WERI-Rb-1 (cell line): Measurements from ENCODE around the gene DUOXA2.

ENCODE experiments used
- DNase-seq: peaks from one replicate; pipeline ENCODE4 v3.0.0-alpha.2; 2020
- H3K27ac ChIP-seq: fragments of 250-450 bp; sonication (Bioruptor Pico); 2 replicates; pipeline ENCODE4 v1.5.1; 2020; ENCODE audit warnings: mild to moderate bottlenecking, moderate library complexity
- H3K27me3 ChIP-seq: fragments of 250-450 bp; sonication (Bioruptor Pico); 2 replicates; pipeline ENCODE4 v1.5.1; 2021; ENCODE audit warnings: mild to moderate bottlenecking, low read depth, moderate library complexity; ENCODE audit not compliant: insufficient read depth, severe bottlenecking
- H3K36me3 ChIP-seq: fragments of 250-450 bp; sonication (Bioruptor Pico); 2 replicates; pipeline ENCODE4 v1.5.1; 2020; ENCODE audit warnings: mild to moderate bottlenecking, moderate library complexity
- H3K4me3 ChIP-seq: 2 replicates; pipeline ENCODE4 v1.5.1; 2011; ENCODE audit warnings: low read depth, mild to moderate bottlenecking, control low read depth, low read length
- H3K9me3 ChIP-seq: fragments of 250-450 bp; sonication (Bioruptor Pico); 2 replicates; pipeline ENCODE4 v1.5.1; 2021; ENCODE audit warnings: mild to moderate bottlenecking, moderate library complexity; ENCODE audit not compliant: severe bottlenecking
- TF ChIP-seq, protein P1 (sequence below): IDR thresholded peaks from 2 replicates; pipeline ENCODE4 v1.5.1; 2011; ENCODE audit warnings: low read depth, mild to moderate bottlenecking, control low read depth, inconsistent platforms, low read length

Gene DUOXA2

DNA sequence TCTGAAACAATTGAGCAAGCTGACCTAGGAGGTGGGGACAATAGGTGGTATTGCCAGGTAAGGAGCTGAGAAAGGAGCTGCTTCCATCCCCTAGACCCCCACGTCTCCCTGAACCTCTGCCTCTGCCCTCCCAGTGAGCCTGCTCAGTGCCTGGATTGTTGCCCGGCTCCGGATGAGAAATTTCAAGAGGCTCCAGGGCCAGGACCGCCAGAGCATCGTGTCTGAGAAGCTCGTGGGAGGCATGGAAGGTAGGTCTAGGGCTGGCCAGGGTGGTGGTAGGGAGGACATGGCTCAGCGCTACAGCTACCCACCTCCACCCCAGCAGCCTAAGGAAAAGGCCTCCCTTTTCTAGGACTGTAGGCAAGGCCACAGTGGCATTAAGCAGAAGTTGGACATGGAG is 28.9 kb downstream of the DUOXA2 start:
- Histone ChIP-seq H3K9me3 (no peaks in the 10 kb centered on the region), H3K36me3 (no peaks in the 10 kb centered on the region), H3K4me3 (no peak overlapping the region), H3K27me3 (no peaks in the 10 kb centered on the region), H3K27ac (no peak overlapping the region)
- TF ChIP-seq, protein P1, sequence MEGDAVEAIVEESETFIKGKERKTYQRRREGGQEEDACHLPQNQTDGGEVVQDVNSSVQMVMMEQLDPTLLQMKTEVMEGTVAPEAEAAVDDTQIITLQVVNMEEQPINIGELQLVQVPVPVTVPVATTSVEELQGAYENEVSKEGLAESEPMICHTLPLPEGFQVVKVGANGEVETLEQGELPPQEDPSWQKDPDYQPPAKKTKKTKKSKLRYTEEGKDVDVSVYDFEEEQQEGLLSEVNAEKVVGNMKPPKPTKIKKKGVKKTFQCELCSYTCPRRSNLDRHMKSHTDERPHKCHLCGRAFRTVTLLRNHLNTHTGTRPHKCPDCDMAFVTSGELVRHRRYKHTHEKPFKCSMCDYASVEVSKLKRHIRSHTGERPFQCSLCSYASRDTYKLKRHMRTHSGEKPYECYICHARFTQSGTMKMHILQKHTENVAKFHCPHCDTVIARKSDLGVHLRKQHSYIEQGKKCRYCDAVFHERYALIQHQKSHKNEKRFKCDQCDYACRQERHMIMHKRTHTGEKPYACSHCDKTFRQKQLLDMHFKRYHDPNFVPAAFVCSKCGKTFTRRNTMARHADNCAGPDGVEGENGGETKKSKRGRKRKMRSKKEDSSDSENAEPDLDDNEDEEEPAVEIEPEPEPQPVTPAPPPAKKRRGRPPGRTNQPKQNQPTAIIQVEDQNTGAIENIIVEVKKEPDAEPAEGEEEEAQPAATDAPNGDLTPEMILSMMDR, result no peak
- DNase-seq, result no peak

DNA sequence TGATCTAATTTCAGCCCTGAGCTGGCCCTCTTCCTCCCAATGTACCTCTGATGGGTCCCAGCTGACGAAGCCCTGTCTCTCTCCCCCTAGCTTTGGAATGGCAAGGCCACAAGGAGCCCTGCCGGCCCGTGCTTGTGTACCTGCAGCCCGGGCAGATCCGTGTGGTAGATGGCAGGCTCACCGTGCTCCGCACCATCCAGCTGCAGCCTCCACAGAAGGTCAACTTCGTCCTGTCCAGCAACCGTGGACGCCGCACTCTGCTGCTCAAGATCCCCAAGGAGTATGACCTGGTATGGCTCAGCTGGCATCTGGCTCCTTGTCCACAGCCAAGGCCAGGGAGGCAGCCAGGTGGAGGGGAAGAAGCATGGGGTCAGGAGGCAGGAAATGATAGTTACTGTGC is 29.8 kb downstream of the DUOXA2 start:
- TF ChIP-seq, protein P1, result no peak
- Histone ChIP-seq H3K9me3 (no peaks in the 10 kb centered on the region), H3K36me3 (no peaks in the 10 kb centered on the region), H3K4me3 (no peak overlapping the region), H3K27ac (no peak overlapping the region), H3K27me3 (no peaks in the 10 kb centered on the region)
- no peak for DNase-seq

DNA sequence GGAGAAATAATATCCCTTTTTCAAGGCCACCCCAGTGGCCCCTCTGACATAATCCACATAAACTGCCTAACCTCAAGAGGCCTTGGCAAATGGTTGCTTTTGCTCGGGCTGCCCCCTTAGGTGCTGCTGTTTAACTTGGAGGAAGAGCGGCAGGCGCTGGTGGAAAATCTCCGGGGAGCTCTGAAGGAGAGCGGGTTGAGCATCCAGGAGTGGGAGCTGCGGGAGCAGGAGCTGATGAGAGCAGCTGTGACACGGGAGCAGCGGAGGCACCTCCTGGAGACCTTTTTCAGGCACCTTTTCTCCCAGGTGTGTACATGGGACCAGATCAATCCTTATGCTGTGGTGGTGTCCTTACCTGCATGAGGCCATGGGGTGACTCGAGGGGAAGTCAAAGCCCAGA is 30.6 kb downstream of the DUOXA2 start:
- Histone ChIP-seq H3K27me3 (no peaks in the 10 kb centered on the region), H3K27ac (no peak overlapping the region), H3K9me3 (no peaks in the 10 kb centered on the region), H3K4me3 (no peak overlapping the region), H3K36me3 (no peaks in the 10 kb centered on the region)
- TF ChIP-seq, protein P1, result no peak
- no peak for DNase-seq

DNA sequence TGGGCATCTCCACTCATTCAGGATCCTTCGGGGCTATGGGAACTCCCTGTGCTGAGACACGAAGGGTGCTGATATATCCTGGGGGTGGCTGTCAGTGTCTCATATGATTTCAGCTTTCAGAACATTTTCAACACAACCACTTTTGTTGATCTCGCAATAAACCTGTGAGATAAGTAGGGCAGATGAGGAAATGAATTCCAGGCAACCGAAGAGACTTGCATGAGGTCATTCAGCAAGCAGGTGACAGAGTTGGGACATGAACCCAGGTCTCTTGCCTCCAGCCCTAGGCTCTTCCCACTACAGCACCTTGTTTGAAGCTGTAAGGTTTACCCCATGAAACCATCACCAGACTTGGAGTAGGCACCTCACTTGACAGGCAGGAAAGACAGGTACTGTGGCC is 32.3 kb downstream of the DUOXA2 start:
- Histone ChIP-seq H3K27ac (no peak overlapping the region), H3K9me3 (no peaks in the 10 kb centered on the region), H3K36me3 (no peaks in the 10 kb centered on the region), H3K4me3 (no peak overlapping the region), H3K27me3 (no peaks in the 10 kb centered on the region)
- TF ChIP-seq, protein P1, result no peak
- no peak for DNase-seq

DNA sequence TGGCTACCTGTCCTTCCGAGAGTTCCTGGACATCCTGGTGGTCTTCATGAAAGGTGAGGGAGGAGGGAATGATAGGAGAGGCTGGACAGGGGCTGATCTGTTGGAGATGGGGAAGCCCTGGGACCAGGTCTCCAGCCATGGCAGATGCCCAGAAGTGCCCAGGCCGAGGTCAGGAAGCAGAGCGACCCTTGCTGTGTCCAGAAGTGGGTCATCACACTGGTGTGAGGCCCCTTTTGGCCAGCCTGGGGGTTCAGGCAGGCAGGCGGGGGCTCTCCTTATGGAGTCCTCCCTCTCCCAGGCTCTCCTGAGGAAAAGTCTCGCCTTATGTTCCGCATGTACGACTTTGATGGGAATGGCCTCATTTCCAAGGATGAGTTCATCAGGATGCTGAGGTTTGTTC is 33.5 kb downstream of the DUOXA2 start:
- no peak for DNase-seq
- TF ChIP-seq, protein P1, result no peak
- no peaks in the 10 kb centered on the region for H3K27me3 ChIP-seq
- no peaks in the 10 kb centered on the region for H3K36me3 ChIP-seq
- H3K4me3 ChIP-seq, result no peak overlapping the region
- H3K9me3 ChIP-seq, result no peaks in the 10 kb centered on the region
- no peak overlapping the region for H3K27ac ChIP-seq
